HepG2 (cell line): Measurements from ENCODE around the gene PPFIA2.

Experiments
- CREB1 ChIP-seq, 2 experiments: fragments of 450-650 bp in 1 of 2; IDR thresholded peaks; 2 replicates each; pipeline ENCODE4 v1.6.1; 2016 to 2017; ENCODE audit warnings: control low read depth in 1 of 2, mild to moderate bottlenecking in 1 of 2, missing compliant biosample characterization in 1 of 2, missing genetic modification characterization in 1 of 2
- CTCF ChIP-seq: sonication (generic); formaldehyde crosslinking; IDR thresholded peaks from 2 replicates; pipeline ENCODE4 v1.5.0; 2020; ENCODE audit warnings: mild to moderate bottlenecking, missing genetic modification reagents, moderate library complexity
- HBP1 ChIP-seq: IDR thresholded peaks from 2 replicates; pipeline ENCODE4 v1.6.1; 2016; ENCODE audit warnings: low read depth, control low read depth
- HDAC1 ChIP-seq: sonication (generic); formaldehyde crosslinking; IDR thresholded peaks from 2 replicates; pipeline ENCODE4 v1.5.1; 2020; ENCODE audit warnings: mild to moderate bottlenecking, missing genetic modification reagents
- RBFOX2 ChIP-seq: fragments of 200-400 bp; formaldehyde crosslinking; IDR thresholded peaks from 2 replicates; pipeline ENCODE4 v1.6.1; 2017; ENCODE audit warnings: low read depth, mild to moderate bottlenecking, low read length
- REST ChIP-seq, 2 experiments: IDR thresholded peaks; 2 replicates each; pipeline ENCODE4 v1.6.1; 2011 to 2012; ENCODE audit warnings: low read length in 2 of 2, borderline replicate concordance in 1 of 2, low read depth in 1 of 2, mild to moderate bottlenecking in 1 of 2, moderate library complexity in 1 of 2
- SMAD9 ChIP-seq: sonication (generic); formaldehyde crosslinking; IDR thresholded peaks from 2 replicates; pipeline ENCODE4 v1.5.1; 2020; ENCODE audit warnings: mild to moderate bottlenecking, missing genetic modification reagents
- YY1 ChIP-seq: IDR thresholded peaks from 2 replicates; pipeline ENCODE4 v1.6.1; 2011; ENCODE audit warnings: low read length, low read depth, moderate library complexity, mild to moderate bottlenecking; ENCODE audit not compliant: insufficient read depth, insufficient replicate concordance
- ZBTB21 ChIP-seq: sonication (generic); formaldehyde crosslinking; IDR thresholded peaks from 2 replicates; pipeline ENCODE4 v1.4.0; 2020; ENCODE audit warnings: missing genetic modification reagents
- ZFP82 ChIP-seq: sonication (generic); formaldehyde crosslinking; IDR thresholded peaks from 2 replicates; pipeline ENCODE4 v1.5.1; 2020; ENCODE audit warnings: mild to moderate bottlenecking, missing genetic modification reagents, borderline replicate concordance
- ZNF557 ChIP-seq: sonication (generic); formaldehyde crosslinking; IDR thresholded peaks from 2 replicates; pipeline ENCODE4 v1.4.0; 2020; ENCODE audit warnings: missing genetic modification reagents
- ZNF574 ChIP-seq: sonication (generic); formaldehyde crosslinking; IDR thresholded peaks from 2 replicates; pipeline ENCODE4 v1.4.0; 2020; ENCODE audit warnings: missing genetic modification reagents
- ZNF678 ChIP-seq: sonication (generic); formaldehyde crosslinking; IDR thresholded peaks from 2 replicates; pipeline ENCODE4 v1.4.0; 2020; ENCODE audit warnings: mild to moderate bottlenecking, missing genetic modification reagents
- ZUFSP ChIP-seq: sonication (generic); formaldehyde crosslinking; IDR thresholded peaks from 2 replicates; pipeline ENCODE4 v1.9.0; 2021; ENCODE audit warnings: missing genetic modification reagents, mild to moderate bottlenecking, borderline replicate concordance

GRCh38 chr12:81797100-81797499 is 38.0 kb upstream of the PPFIA2 start:
- no peak for TF ChIP-seq RBFOX2
- no peak for TF ChIP-seq ZNF557 (CRISPR knock-in tag)
- no peak for TF ChIP-seq HDAC1 (CRISPR knock-in tag)
- TF ChIP-seq ZBTB21: no peak
- no peak for TF ChIP-seq SMAD9
- no peak for TF ChIP-seq ZUFSP (CRISPR knock-in tag)
- no peak for TF ChIP-seq ZNF678
- no peak for TF ChIP-seq ZNF574
- no peak for TF ChIP-seq REST (IDR thresholded peaks at IDR 0.05; ENCODE audit: borderline replicate concordance in 1 of 2, low read depth in 1 of 2, low read length in 2 of 2)
- TF ChIP-seq CTCF (CRISPR knock-in tag): no peak
- TF ChIP-seq HBP1: no peak
- TF ChIP-seq CREB1 (IDR thresholded peaks at IDR 0.05): no peak
- TF ChIP-seq CREB1 (CRISPR knock-in tag; IDR thresholded peaks at IDR 0.05): no peak
- no peak for TF ChIP-seq ZFP82 (CRISPR knock-in tag)
- no peak for TF ChIP-seq YY1
